T47D (cell line): ENCODE data around the gene TMEM179.
"Not testable (repeated sequence)": the region's sequence is repeated elsewhere in the genome, so short reads cannot be mapped to it uniquely, and the experiment has no call there.

Experiments
- DNase-seq, 2 experiments: peaks; one replicate each; pipeline versions ENCODE4 v3.0.0 to v3.0.0-alpha.2; 2011 to 2012; ENCODE audit warnings: low read depth in 1 of 2, low spot score in 1 of 2
- JUND ChIP-seq: IDR thresholded peaks from 2 replicates; pipeline ENCODE4 v1.6.1; 2012; ENCODE audit warnings: low read depth
- in situ Hi-C: cut with HindIII; loops from 2 replicates; pipeline ENCODE4 v1.10.0; 2016; ENCODE audit warnings: low sequenced_read_pairs, low pct_unique_long_range_greater_than_20kb

The TMEM179 gene

GRCh38 chr14:104604458-104605449, at the start of gene TMEM179:
TMEM179 (minus strand) TSS chr14:104604772; CDS start chr14:104604741, 31 bp downstream.
- TF ChIP-seq JUND: no peak
- in situ Hi-C loops: no loop called here
- DNase-seq: peak; percentile 67 to 68

- in situ Hi-C loops: no loop called here
- DNase-seq: no peak
- no peak for TF ChIP-seq JUND
Observed at GRCh38 chr14:104654119-104654518, 49.5 kb upstream of the TMEM179 start.

GRCh38 chr14:104653130-104653920, 48.8 kb upstream of the TMEM179 start:
- DNase-seq, in situ Hi-C loops: not testable (repeated sequence)

GRCh38 chr14:104652386-104652785, 47.8 kb upstream of the TMEM179 start:
- in situ Hi-C loops: no loop called here
- no peak for TF ChIP-seq JUND
- DNase-seq: no peak

GRCh38 chr14:104651876-104652260, 47.3 kb upstream of the TMEM179 start:
- TF ChIP-seq JUND: no peak
- no peak for DNase-seq
- in situ Hi-C loops: no loop called here

GRCh38 chr14:104650981-104651875, 46.7 kb upstream of the TMEM179 start:
- in situ Hi-C loops: no loop called here
- no peak for TF ChIP-seq JUND
- DNase-seq: no peak

GRCh38 chr14:104650057-104650980, 45.7 kb upstream of the TMEM179 start:
- peak; percentile 59 to 91 for DNase-seq
- in situ Hi-C loops: no loop called here
- no peak for TF ChIP-seq JUND

- in situ Hi-C loops: no loop called here
- TF ChIP-seq JUND: no peak
- no peak for DNase-seq
Observed at GRCh38 chr14:104647467-104648043, 43.0 kb upstream of the TMEM179 start.

GRCh38 chr14:104644656-104645378, 40.2 kb upstream of the TMEM179 start:
- in situ Hi-C loops: no loop called here
- TF ChIP-seq JUND: no peak
- no peak for DNase-seq

GRCh38 chr14:104644091-104644635, 39.6 kb upstream of the TMEM179 start:
- in situ Hi-C loops: no loop called here
- TF ChIP-seq JUND: no peak
- DNase-seq: no peak
